GM12865 (cell line): Measurements from ENCODE around the gene PTCD2.

Experiments used
- DNase-seq: peaks from one replicate; pipeline ENCODE4 v3.0.0; 2010; ENCODE audit warnings: low read depth
- H3K4me3 ChIP-seq: 2 replicates; pipeline ENCODE4 v1.5.1; 2011; ENCODE audit warnings: mild to moderate bottlenecking, low read depth, low read length, control low read depth
- CTCF ChIP-seq: IDR thresholded peaks from 2 replicates; pipeline ENCODE4 v1.5.1; 2011; ENCODE audit warnings: low read length, control low read depth, low read depth, inconsistent platforms; ENCODE audit not compliant: insufficient read depth; ENCODE audit errors: missing control alignments

PTCD2 gene

GRCh38 chr5:72383726-72384125 lies 63.6 kb downstream of the PTCD2 start:
- no peak for DNase-seq
- no peak for TF ChIP-seq CTCF
- no peak overlapping the region for H3K4me3 ChIP-seq

- DNase-seq: no peak
- no peak for TF ChIP-seq CTCF
- H3K4me3 ChIP-seq: no peak overlapping the region
Measured at GRCh38 chr5:72386639-72387038, 66.5 kb downstream of the PTCD2 start.

GRCh38 chr5:72387985-72388384 lies 67.8 kb downstream of the PTCD2 start:
- no peak for DNase-seq
- H3K4me3 ChIP-seq: no peak overlapping the region
- TF ChIP-seq CTCF: no peak

- DNase-seq: no peak
- H3K4me3 ChIP-seq: no peak overlapping the region
- TF ChIP-seq CTCF: no peak
Measured at GRCh38 chr5:72388646-72389045, 68.5 kb downstream of the PTCD2 start.

GRCh38 chr5:72390836-72391235 lies 70.7 kb downstream of the PTCD2 start:
- DNase-seq: no peak
- no peak overlapping the region for H3K4me3 ChIP-seq
- TF ChIP-seq CTCF: no peak

GRCh38 chr5:72392326-72392733 lies 72.2 kb downstream of the PTCD2 start:
- DNase-seq: no peak
- TF ChIP-seq CTCF: no peak
- H3K4me3 ChIP-seq: no peak overlapping the region

- TF ChIP-seq CTCF: no peak
- no peak for DNase-seq
- H3K4me3 ChIP-seq: no peak overlapping the region
Measured at GRCh38 chr5:72393052-72393451, 72.9 kb downstream of the PTCD2 start.
